ENCODE data around the gene IZUMO1.

The IZUMO1 gene

DNA sequence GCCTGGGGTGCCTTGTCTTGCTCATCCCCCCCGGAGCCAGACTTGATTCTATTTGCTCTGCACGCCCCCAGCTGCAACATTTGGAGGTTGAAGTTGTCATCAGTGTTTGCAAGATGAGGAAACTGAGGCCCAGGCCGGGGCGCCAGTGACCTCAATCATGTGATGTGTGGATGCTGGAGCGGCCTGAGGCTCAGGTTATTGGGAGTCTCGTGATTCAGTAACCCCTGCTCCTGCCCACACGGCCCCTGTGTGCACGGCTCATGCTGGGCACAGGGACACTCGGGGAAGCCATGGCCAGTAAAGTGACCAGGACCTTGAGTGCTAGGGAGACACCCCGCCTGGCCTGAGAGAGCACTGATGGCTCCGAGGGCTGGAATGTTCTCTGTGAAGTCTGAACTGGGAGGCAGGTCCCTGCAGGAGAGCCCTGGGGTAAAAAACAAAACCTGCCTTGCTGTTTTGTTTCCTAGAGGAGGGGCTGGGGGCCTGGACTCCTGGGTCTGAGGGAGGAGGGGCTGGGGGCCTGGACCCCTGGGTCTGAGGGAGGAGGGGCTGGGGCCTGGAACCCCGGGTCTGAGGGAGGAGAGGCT lies 10.5 kb upstream of the IZUMO1 start:
- H3K4me1 ChIP-seq (ENCODE audit: control insufficient read depth, insufficient read depth, low read length, unreplicated experiment), result peaks cover 3% of the 10 kb centered on the region
- no peak overlapping the region for H3K4me3 ChIP-seq (ENCODE audit: low read depth, low read length)

DNA sequence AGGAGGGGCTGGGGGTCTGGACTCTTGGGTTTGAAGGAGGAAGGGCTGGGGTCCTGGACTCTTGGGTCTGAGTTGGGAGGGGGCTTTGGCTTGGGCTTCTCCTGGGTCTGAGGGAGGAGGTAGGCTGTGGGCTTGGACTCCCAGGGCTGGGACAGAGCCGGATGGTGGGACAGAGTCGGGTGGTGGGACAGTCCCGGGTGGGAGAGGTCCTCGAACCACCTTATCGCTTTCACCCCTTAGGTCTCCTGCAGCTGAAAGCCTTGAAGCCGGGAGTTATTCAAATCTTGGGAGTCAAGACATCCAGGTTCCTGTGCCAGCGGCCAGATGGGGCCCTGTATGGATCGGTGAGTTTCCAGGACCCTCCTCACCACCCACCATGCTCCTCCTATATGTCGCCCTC lies 10.0 kb upstream of the IZUMO1 start:
- Histone ChIP-seq H3K4me1 (ENCODE audit: control insufficient read depth, insufficient read depth, low read length, unreplicated experiment) (peaks cover 3% of the 10 kb centered on the region), H2AFZ (ENCODE audit: low read length, unreplicated experiment) (no peak overlapping the region), H3K36me3 (ENCODE audit: insufficient read depth, low read length) (no peaks in the 10 kb centered on the region), H3K27ac (ENCODE audit: low read depth, low read length) (no peak overlapping the region), H3K4me3 (ENCODE audit: low read depth, low read length) (no peak overlapping the region), H3K27me3 (ENCODE audit: insufficient read depth, low read length) (peaks cover 13% of the 10 kb centered on the region), H3K79me2 (ENCODE audit: control insufficient read depth, insufficient read depth, low read length, unreplicated experiment) (no peaks in the 10 kb centered on the region)

More for the DNA sequence above, 10.5 kb upstream of the IZUMO1 start:
- no peak overlapping the region for H2AFZ ChIP-seq (ENCODE audit: low read length, unreplicated experiment)
- H3K36me3 ChIP-seq (ENCODE audit: insufficient read depth, low read length), result no peaks in the 10 kb centered on the region
- peaks cover 11% of the 10 kb centered on the region for H3K27me3 ChIP-seq (ENCODE audit: insufficient read depth, low read length)
- no peak overlapping the region for H3K27ac ChIP-seq (ENCODE audit: low read depth, low read length)
- H3K79me2 ChIP-seq (ENCODE audit: control insufficient read depth, insufficient read depth, low read length, unreplicated experiment), result no peaks in the 10 kb centered on the region

DNA sequence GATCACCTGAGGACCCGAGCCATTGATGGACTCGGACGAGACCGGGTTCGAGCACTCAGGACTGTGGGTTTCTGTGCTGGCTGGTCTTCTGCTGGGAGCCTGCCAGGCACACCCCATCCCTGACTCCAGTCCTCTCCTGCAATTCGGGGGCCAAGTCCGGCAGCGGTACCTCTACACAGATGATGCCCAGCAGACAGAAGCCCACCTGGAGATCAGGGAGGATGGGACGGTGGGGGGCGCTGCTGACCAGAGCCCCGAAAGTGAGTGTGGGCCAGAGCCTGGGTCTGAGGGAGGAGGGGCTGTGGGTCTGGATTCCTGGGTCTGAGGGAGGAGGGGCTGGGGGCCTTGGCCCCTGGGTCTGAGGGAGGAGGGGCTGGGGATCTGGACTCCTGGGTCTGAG lies 9.5 kb upstream of the IZUMO1 start:
- no peak overlapping the region for H2AFZ ChIP-seq (ENCODE audit: low read length, unreplicated experiment)
- peaks cover 3% of the 10 kb centered on the region for H3K4me1 ChIP-seq (ENCODE audit: control insufficient read depth, insufficient read depth, low read length, unreplicated experiment)
- H3K27ac ChIP-seq (ENCODE audit: low read depth, low read length), result no peak overlapping the region
- peaks cover 13% of the 10 kb centered on the region for H3K27me3 ChIP-seq (ENCODE audit: insufficient read depth, low read length)
- no peaks in the 10 kb centered on the region for H3K79me2 ChIP-seq (ENCODE audit: control insufficient read depth, insufficient read depth, low read length, unreplicated experiment)
- no peak overlapping the region for H3K4me3 ChIP-seq (ENCODE audit: low read depth, low read length)
- H3K36me3 ChIP-seq (ENCODE audit: insufficient read depth, low read length), result no peaks in the 10 kb centered on the region

DNA sequence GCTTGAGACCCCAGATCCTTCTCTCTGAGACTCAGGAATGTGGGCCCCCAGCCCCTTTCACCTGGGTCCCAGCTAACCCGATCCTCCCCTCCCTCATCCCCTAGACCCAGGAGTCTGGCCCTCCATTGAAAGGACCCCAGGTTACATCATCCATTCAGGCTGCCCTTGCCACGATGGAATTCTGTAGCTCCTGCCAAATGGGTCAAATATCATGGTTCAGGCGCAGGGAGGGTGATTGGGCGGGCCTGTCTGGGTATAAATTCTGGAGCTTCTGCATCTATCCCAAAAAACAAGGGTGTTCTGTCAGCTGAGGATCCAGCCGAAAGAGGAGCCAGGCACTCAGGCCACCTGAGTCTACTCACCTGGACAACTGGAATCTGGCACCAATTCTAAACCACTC lies 9.1 kb upstream of the IZUMO1 start:
- Histone ChIP-seq H3K36me3 (ENCODE audit: insufficient read depth, low read length) (no peaks in the 10 kb centered on the region), H2AFZ (ENCODE audit: low read length, unreplicated experiment) (no peak overlapping the region), H3K27me3 (ENCODE audit: insufficient read depth, low read length) (peaks cover 13% of the 10 kb centered on the region), H3K4me3 (ENCODE audit: low read depth, low read length) (no peak overlapping the region), H3K27ac (ENCODE audit: low read depth, low read length) (no peak overlapping the region), H3K4me1 (ENCODE audit: control insufficient read depth, insufficient read depth, low read length, unreplicated experiment) (peaks cover 3% of the 10 kb centered on the region), H3K79me2 (ENCODE audit: control insufficient read depth, insufficient read depth, low read length, unreplicated experiment) (no peaks in the 10 kb centered on the region)

DNA sequence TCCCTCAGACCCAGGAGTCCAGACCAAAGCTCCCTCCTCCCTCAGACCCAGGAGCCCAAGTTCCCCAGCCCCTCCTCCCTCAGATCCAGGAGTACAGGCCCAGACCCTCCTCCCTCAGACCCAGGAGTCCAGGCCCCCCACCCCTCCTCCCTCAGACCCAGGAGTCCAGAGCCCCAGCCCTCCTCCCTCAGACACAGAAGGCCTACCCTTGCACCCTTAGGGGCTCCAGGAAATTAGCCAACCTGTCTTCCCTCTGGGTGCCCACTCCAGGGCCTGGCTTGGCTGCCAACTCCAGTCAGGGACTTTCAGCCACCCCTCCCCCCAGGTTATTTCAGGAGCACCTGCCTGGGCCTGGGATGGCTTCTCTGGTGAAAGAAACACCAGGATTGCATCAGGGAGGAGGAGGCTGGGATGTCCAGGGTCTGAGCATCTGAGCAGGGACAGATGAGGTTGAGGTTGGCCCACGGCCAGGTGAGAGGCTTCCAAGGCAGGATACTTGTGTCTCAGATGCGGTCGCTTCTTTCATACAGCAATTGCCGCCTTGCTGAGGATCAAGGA lies 8.5 kb upstream of the IZUMO1 start, which contains the start of gene FGF21:
Gene FGF21, plus strand, starts transcription at position 441 of the 558 bp plus-strand sequence. CDS start 713 bp downstream, outside the sequence.
- Histone ChIP-seq H3K79me2 (ENCODE audit: control insufficient read depth, insufficient read depth, low read length, unreplicated experiment) (no peaks in the 10 kb centered on the region), H3K36me3 (ENCODE audit: insufficient read depth, low read length) (no peaks in the 10 kb centered on the region), H2AFZ (ENCODE audit: low read length, unreplicated experiment) (no peak within 1 kb of the TSS), H3K27ac (ENCODE audit: low read depth, low read length) (no peak within 1 kb of the TSS), H3K4me1 (ENCODE audit: control insufficient read depth, insufficient read depth, low read length, unreplicated experiment) (peaks cover 3% of the 10 kb centered on the region), H3K27me3 (ENCODE audit: insufficient read depth, low read length) (peaks cover 13% of the 10 kb centered on the region), H3K4me3 (ENCODE audit: low read depth, low read length) (no peak within 1 kb of the TSS)

DNA sequence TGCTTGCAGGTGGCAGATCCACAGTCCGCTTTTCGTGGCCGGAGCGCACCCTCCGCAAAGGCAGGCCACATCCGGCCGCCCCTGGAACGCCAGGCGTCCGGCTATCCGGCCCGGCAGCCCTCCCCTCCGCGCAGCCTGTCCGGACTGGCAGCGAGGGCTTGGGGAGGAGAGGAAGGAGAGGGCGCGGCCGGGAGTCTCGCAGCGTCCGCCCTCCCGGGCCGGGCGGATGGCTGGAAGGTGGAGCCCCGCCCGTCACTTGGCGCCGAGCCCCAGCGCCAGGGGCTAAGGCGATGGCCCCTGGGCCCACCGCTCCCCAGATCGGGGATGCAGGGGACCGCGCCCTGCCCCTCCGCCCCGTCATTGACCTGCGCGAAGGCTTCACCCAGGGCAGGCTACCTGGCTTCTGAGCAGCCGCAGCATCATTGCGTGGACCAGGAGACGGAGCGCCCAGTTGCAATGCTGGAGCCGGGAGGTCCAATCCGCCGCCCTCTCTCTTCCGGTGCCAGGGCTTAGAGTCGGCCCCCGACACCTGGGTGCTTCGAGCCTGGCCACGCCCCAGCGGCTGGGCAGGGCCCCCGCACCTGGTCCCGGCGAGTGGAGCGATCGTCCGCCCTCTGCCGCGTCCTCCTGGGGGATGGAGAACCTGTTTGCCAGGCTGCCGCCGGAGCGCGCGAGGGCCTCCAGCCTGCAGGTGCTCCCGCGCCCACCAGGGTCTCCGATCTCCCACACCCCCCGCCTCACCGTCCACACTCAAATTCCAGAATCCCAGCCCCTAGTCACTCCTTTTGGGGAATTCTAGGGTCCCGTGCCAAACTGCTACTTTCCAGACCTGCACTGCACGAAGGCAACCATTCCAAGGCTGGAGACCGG lies 6.0 kb upstream of the IZUMO1 start, which contains the start of gene FUT1:
Gene FUT1, minus strand, starts transcription at position 146 of the 870 bp plus-strand sequence. CDS start 1,360 bp downstream, outside the sequence.
- peaks cover 13% of the 10 kb centered on the region for H3K27me3 ChIP-seq (ENCODE audit: insufficient read depth, low read length)
- H2AFZ ChIP-seq (ENCODE audit: low read length, unreplicated experiment), result peak within 1 kb of the TSS; percentile 43
- no peaks in the 10 kb centered on the region for H3K79me2 ChIP-seq (ENCODE audit: control insufficient read depth, insufficient read depth, low read length, unreplicated experiment)
- peak within 1 kb of the TSS; percentile 20; the same call in 1 of the 2 replicates for H3K4me3 ChIP-seq (ENCODE audit: low read depth, low read length)
- no peak within 1 kb of the TSS for H3K27ac ChIP-seq (ENCODE audit: low read depth, low read length)
- H3K36me3 ChIP-seq (ENCODE audit: insufficient read depth, low read length), result no peaks in the 10 kb centered on the region
- H3K4me1 ChIP-seq (ENCODE audit: control insufficient read depth, insufficient read depth, low read length, unreplicated experiment), result peaks cover 3% of the 10 kb centered on the region

DNA sequence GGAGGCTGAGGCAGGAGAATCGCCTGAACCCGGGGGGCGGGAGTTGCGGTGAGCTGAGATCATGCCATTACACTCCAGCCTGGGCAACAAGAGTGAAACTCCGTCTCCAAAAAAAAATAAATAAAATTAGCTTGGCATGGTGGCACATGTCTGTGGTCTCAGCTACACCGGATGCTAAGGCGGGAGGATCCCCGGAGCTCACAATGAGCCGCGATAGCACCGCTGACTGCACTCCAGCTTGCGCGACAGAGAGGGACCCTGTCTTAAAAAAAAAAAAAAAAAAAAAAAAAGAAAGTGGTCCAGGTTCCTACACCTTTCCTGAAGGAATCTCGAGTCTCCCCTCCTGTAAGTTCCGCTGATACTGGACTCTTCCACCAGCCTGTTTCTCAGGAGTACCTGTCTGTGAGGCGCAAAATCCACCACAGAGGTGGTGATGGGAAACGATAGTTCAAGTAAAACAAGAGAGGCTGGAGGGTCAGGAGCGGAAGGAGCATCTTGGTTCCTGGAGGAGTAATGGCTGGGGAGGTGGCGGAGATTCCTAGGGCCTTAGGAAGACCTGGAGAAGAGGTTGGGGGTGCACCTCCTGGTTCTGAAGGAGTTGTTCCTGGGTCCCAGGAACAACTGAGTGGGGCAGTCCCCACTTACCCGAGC lies 5.3 kb upstream of the IZUMO1 start:
- peaks cover 13% of the 10 kb centered on the region for H3K27me3 ChIP-seq (ENCODE audit: insufficient read depth, low read length)
- H3K79me2 ChIP-seq (ENCODE audit: control insufficient read depth, insufficient read depth, low read length, unreplicated experiment), result no peaks in the 10 kb centered on the region
- H3K4me1 ChIP-seq (ENCODE audit: control insufficient read depth, insufficient read depth, low read length, unreplicated experiment), result peaks cover 3% of the 10 kb centered on the region
- H3K27ac ChIP-seq (ENCODE audit: low read depth, low read length), result no peak overlapping the region
- H3K4me3 ChIP-seq (ENCODE audit: low read depth, low read length), result peak overlapping the region; percentile 20; the same call in 1 of the 2 replicates
- peak overlapping the region; percentile 43 for H2AFZ ChIP-seq (ENCODE audit: low read length, unreplicated experiment)
- H3K36me3 ChIP-seq (ENCODE audit: insufficient read depth, low read length), result no peaks in the 10 kb centered on the region

DNA sequence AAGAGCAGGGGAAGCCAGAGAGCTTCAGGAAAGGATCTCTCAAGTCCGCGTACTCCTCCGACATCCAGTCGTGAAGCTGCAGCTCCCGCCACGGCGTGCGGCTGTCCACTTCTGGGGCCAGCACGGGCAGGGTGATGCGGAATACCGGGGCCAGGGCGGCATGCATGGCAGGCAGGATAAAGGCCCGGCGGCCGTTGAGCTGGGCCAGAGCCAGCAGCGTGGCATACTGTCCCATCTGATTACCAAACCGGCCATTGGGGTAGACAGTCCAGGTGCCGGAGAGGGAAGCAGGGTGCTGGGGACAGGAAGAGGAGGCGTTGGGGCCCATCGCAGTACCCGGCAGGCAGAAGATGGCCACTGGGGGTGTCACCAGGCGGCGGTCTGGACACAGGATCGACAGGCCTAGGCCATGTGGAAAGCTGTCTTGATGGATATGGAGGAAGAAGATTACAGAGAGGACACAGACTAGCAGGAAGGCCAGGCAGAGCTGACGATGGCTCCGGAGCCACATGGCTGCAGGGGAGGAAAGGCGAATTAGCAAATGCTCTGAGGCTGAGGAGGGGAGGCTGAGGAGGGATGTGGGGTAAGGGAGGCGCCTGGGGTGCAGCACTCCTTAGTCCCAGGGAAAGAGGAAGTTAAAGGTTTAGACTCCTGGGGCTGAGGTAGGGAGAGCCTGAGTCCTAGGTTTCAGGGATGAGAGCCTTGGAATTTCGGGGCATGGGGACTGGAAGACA lies 4.2 kb upstream of the IZUMO1 start:
- Histone ChIP-seq H3K27ac (ENCODE audit: low read depth, low read length) (no peak overlapping the region), H3K4me1 (ENCODE audit: control insufficient read depth, insufficient read depth, low read length, unreplicated experiment) (peaks cover 3% of the 10 kb centered on the region), H3K4me3 (ENCODE audit: low read depth, low read length) (no peak overlapping the region), H3K27me3 (ENCODE audit: insufficient read depth, low read length) (peaks cover 13% of the 10 kb centered on the region), H3K79me2 (ENCODE audit: control insufficient read depth, insufficient read depth, low read length, unreplicated experiment) (no peaks in the 10 kb centered on the region), H3K36me3 (ENCODE audit: insufficient read depth, low read length) (no peaks in the 10 kb centered on the region), H2AFZ (ENCODE audit: low read length, unreplicated experiment) (no peak overlapping the region)

DNA sequence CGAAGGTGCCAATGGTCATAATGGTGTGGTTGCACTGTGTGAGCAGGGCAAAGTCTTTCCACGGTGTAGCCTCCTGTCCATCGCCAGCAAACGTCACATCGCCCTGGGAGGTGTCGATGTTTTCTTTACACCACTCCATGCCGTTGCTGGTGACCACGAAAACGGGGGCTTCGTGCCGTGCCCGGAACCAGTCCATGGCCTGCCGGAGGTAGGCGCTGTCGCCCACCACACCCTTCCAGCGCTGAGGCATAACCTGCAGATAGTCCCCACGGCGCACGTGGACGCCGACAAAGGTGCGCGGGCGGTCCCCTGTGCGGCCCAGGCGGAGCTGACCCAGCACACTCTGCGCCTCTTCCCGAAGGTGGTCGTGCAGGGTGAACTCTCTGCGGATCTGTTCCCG lies 3.6 kb upstream of the IZUMO1 start:
- H3K36me3 ChIP-seq (ENCODE audit: insufficient read depth, low read length), result no peaks in the 10 kb centered on the region

More for the DNA sequence above, 3.6 kb upstream of the IZUMO1 start:
- Histone ChIP-seq H3K27me3 (ENCODE audit: insufficient read depth, low read length) (peaks cover 17% of the 10 kb centered on the region), H3K79me2 (ENCODE audit: control insufficient read depth, insufficient read depth, low read length, unreplicated experiment) (no peaks in the 10 kb centered on the region), H3K4me3 (ENCODE audit: low read depth, low read length) (no peak overlapping the region), H3K4me1 (ENCODE audit: control insufficient read depth, insufficient read depth, low read length, unreplicated experiment) (peaks cover 3% of the 10 kb centered on the region), H2AFZ (ENCODE audit: low read length, unreplicated experiment) (no peak overlapping the region), H3K27ac (ENCODE audit: low read depth, low read length) (no peak overlapping the region)
